CD8-positive, alpha-beta memory T cell (primary cell): ENCODE data around the gene GRB7. TPM values are rescaled to one million over a fixed set of nuclear protein-coding genes. Genes with fewer than 3 reads are reported as not detected.
A peak's percentile ranks its signal among the peaks of the same experiment; 100 is the strongest.

ENCODE experiments used
- CTCF ChIA-PET: fragments of 350-600 bp; sonication (Branson Sonifier 250); formaldehyde crosslinking; loops from one replicate; lab custom pipeline; 2021; ENCODE audit warnings: antibody characterized with exemption; lab: Charles Lee
- POLR2A ChIA-PET: fragments of 350-600 bp; sonication (Branson Sonifier 250); formaldehyde crosslinking; loops from one replicate; lab custom pipeline; 2021; ENCODE audit warnings: antibody characterized with exemption; lab: Charles Lee
- DNase-seq, 5 donors: peaks; one replicate each; pipeline versions ENCODE4 v3.0.0 to v3.0.0-alpha.2; 2020 to 2022; ENCODE audit warnings: mixed read lengths in 1 of 5
- H3K27ac ChIP-seq: one replicate; pipeline ENCODE4 v1.7.0; 2013; ENCODE audit warnings: low read depth, mild to moderate bottlenecking, low read length, moderate library complexity
- H3K27me3 ChIP-seq: 2 replicates; pipeline ENCODE4 v1.7.0; 2013; ENCODE audit warnings: low read length, mild to moderate bottlenecking; ENCODE audit not compliant: insufficient read depth, poor library complexity, severe bottlenecking
- H3K36me3 ChIP-seq: 2 replicates; pipeline ENCODE4 v1.7.0; 2013; ENCODE audit warnings: mild to moderate bottlenecking, low read length, moderate library complexity; ENCODE audit not compliant: insufficient read depth
- H3K4me1 ChIP-seq: 2 replicates; pipeline ENCODE4 v1.7.0; 2013; ENCODE audit warnings: mild to moderate bottlenecking, low read length, moderate library complexity; ENCODE audit not compliant: insufficient read depth
- H3K4me3 ChIP-seq: 2 replicates; pipeline ENCODE4 v1.7.0; 2013; ENCODE audit warnings: mild to moderate bottlenecking, low read length
- H3K9me3 ChIP-seq: 2 replicates; pipeline ENCODE4 v1.7.0; 2013; ENCODE audit warnings: mild to moderate bottlenecking, low read length
- H3K27ac Mint-ChIP-seq, 8 donors: one replicate each; pipeline ENCODE4 v1.8.0; 2020 to 2021; ENCODE audit warnings: mixed read lengths in 8 of 8, mild to moderate bottlenecking in 6 of 8, inconsistent platforms in 3 of 8, moderate library complexity in 3 of 8
- H3K27me3 Mint-ChIP-seq, 2 donors: one replicate each; pipeline ENCODE4 v1.8.0; 2020 to 2021; ENCODE audit warnings: mixed read lengths in 2 of 2, mild to moderate bottlenecking in 1 of 2, moderate library complexity in 1 of 2
- H3K36me3 Mint-ChIP-seq, 3 donors: one replicate each; pipeline ENCODE4 v1.8.0; 2020 to 2021; ENCODE audit warnings: mixed read lengths in 3 of 3, inconsistent platforms in 1 of 3, mild to moderate bottlenecking in 1 of 3
- H3K4me1 Mint-ChIP-seq, 3 donors: one replicate each; pipeline ENCODE4 v1.8.0; 2020 to 2021; ENCODE audit warnings: mixed read lengths in 3 of 3, inconsistent platforms in 1 of 3, mild to moderate bottlenecking in 1 of 3
- H3K4me3 Mint-ChIP-seq, 7 donors: one replicate each; pipeline ENCODE4 v1.8.0; 2020 to 2021; ENCODE audit warnings: mixed read lengths in 7 of 7, mild to moderate bottlenecking in 6 of 7, moderate library complexity in 4 of 7, inconsistent platforms in 2 of 7
- H3K9me3 Mint-ChIP-seq, 5 donors: one replicate each; pipeline ENCODE4 v1.8.0; 2020 to 2022; ENCODE audit warnings: mixed read lengths in 5 of 5, mild to moderate bottlenecking in 3 of 5, moderate library complexity in 2 of 5, inconsistent platforms in 1 of 5
- polyA plus RNA-seq: library from polyadenylated mRNA; unstranded; fragments of 300-500 nt; fragmentation: Illumina TruSeq; gene quantifications from one replicate; pipeline ENCODE4 v1.2.3, GENCODE V29; 2021
- total RNA-seq, 2 experiments: library from RNA; stranded (reverse); gene quantifications; one replicate each; pipeline ENCODE4 v1.2.3, GENCODE V29; 2021

GRB7 gene
- total and polyA plus RNA-seq, 3 experiments from 2014 or later: not detected

- DNase-seq: no peak
- POLR2A ChIA-PET: interaction anchor here (0.6 to 1.8 kb wide), 8 partner anchors 24 to 850 kb away, joined by 3 to 14 read pairs (median 4); partner anchors contain the start of gene CDK12
Observed at GRCh38 chr17:39729280-39729851, 8.4 kb upstream of the GRB7 start.

DNA sequence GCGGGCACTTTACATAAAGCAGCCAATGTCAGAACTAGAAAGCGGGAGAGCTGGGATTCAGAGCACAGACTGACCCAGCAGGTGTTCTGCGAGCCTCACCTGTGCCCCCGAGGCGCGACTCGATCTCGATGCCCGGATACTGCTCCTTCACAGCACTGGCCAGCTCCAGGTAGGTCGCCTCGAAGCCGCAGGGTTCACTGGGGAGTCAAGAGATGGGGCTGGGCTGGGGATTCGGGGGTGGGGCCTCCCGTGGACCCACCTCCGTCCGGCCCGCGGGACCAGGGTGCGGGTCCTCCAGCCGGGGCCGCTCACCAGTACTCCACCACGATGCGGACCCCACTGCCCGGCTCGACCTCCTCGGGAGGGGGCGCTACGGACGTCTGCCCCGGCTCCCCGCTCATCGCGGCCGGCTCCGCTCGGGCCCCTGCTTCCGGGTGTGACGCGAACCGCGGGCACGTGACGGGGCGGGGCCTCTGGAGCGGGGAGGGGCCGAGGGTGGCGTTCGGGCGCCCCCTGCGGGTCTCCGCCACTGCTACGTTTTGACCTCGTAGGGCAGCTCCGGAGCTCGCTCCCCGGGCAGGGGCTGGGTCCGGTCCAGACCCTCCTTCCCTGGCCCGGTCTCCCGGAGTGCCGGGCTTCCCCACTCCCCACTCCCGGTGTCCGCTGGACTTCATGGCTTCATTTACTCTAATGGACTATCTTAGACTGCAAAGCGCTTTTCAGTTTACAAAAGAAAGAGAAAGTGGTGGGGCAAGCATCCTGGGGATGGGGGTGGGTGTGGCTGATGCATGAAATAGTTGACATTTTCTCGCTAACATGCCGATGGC is 7.4 kb upstream of the GRB7 start, which contains the start of gene MIEN1:
MIEN1 (minus strand) TSS at position 438 of the 827 bp plus-strand sequence; CDS start at position 401, 37 bp downstream.
- H3K36me3 ChIP-seq: no peaks in the 10 kb centered on the region
- Mint-ChIP-seq H3K36me3 (peaks cover 0 to 39% (median 5%) of the 10 kb centered on the region in 3 donors), H3K4me3 (peak within 1 kb of the TSS; percentile 89 to 95 (median 91)), H3K27me3 (no peaks in the 10 kb centered on the region), H3K4me1 (peaks cover 14 to 21% (median 15%) of the 10 kb centered on the region in 3 donors), H3K9me3 (no peaks in the 10 kb centered on the region), H3K27ac (peak within 1 kb of the TSS; percentile 89 to 98 (median 94))
- H3K9me3 ChIP-seq: no peaks in the 10 kb centered on the region
- peak; percentile 91 to 95 (median 94) for DNase-seq
- no peaks in the 10 kb centered on the region for H3K27me3 ChIP-seq
- ChIA-PET POLR2A (interaction anchor here (0.5 to 1.8 kb wide), 9 partner anchors 23 to 851 kb away, joined by 3 to 15 read pairs (median 4); partner anchors contain the start of genes CDK12 and PNMT), CTCF (interaction anchor here (0.6 to 8.6 kb wide), 35 partner anchors 8 to 250 kb away, joined by 3 to 72 read pairs (median 4); partner anchors contain the start of genes IKZF3, PGAP3, PNMT and PSMD3)
- peak within 1 kb of the TSS; percentile 90 for H3K27ac ChIP-seq
- peak within 1 kb of the TSS; percentile 91 for H3K4me3 ChIP-seq
- peaks cover 15% of the 10 kb centered on the region for H3K4me1 ChIP-seq

More at GRCh38 chr17:39729280-39729851, 8.4 kb upstream of the GRB7 start:
- Mint-ChIP-seq H3K4me3 (peak overlapping the region; percentile 89 to 95 (median 91)), H3K27me3 (no peaks in the 10 kb centered on the region), H3K27ac (peak overlapping the region; percentile 86 to 98 (median 94)), H3K9me3 (no peaks in the 10 kb centered on the region), H3K4me1 (peaks cover 14 to 21% (median 15%) of the 10 kb centered on the region in 3 donors), H3K36me3 (peaks cover 0 to 41% (median 5%) of the 10 kb centered on the region in 3 donors)
- Histone ChIP-seq H3K4me1 (peaks cover 15% of the 10 kb centered on the region), H3K36me3 (no peaks in the 10 kb centered on the region), H3K4me3 (peak overlapping the region; percentile 91), H3K9me3 (no peaks in the 10 kb centered on the region), H3K27me3 (no peaks in the 10 kb centered on the region), H3K27ac (peak overlapping the region; percentile 90)
- CTCF ChIA-PET: interaction anchor here (0.6 to 8.6 kb wide), 17 partner anchors 14 to 251 kb away, joined by 3 to 72 read pairs (median 5); partner anchors contain the start of genes IKZF3, PGAP3, PNMT and PSMD3

DNA sequence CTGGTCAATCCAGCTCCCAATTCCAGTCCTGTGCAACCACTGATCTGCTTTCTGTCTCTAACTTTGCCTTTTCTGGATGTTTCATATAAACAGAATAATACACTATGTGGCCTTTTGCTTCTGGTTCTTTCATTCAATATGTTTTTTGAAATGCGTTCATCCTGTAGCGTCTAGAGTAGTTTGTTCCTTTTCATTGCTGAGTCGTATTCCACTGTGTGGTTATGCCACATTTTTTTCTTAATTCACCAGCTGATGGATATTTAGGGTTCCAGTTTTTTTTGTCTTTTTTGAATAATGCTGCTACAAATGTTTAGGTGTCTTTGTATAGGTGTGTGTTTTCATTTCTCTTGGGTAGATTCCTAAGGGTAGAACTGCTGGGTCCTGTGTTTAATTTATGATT is 5.2 kb upstream of the GRB7 start:
- H3K9me3 ChIP-seq: no peaks in the 10 kb centered on the region
- H3K4me3 Mint-ChIP-seq: peak overlapping the region; percentile 17 to 80 (median 56)
- H3K4me1 ChIP-seq: peaks cover 15% of the 10 kb centered on the region
- ChIA-PET POLR2A (no interaction called here), CTCF (interaction anchor here (1.1 to 8.6 kb wide), 2 partner anchors 111 to 141 kb away, joined by 3 to 72 read pairs; no protein-coding TSS in a partner anchor)
- no peaks in the 10 kb centered on the region for H3K27me3 ChIP-seq
- H3K9me3 Mint-ChIP-seq: no peaks in the 10 kb centered on the region
- no peak for DNase-seq
- H3K27ac Mint-ChIP-seq: peak overlapping the region in 3 of 8 donors; percentile 46 to 81 (median 47)
- H3K27me3 Mint-ChIP-seq: peaks cover 0 to 2% of the 10 kb centered on the region in 2 donors
- H3K27ac ChIP-seq: no peak overlapping the region
- H3K36me3 Mint-ChIP-seq: peaks cover 0 to 22% (median 5%) of the 10 kb centered on the region in 3 donors
- no peak overlapping the region for H3K4me3 ChIP-seq
- H3K36me3 ChIP-seq: no peaks in the 10 kb centered on the region
- peaks cover 14 to 18% (median 15%) of the 10 kb centered on the region in 3 donors for H3K4me1 Mint-ChIP-seq

- POLR2A ChIA-PET: no interaction called here
- no peaks in the 10 kb centered on the region for H3K27me3 ChIP-seq
- H3K4me3 ChIP-seq: no peak overlapping the region
- no peaks in the 10 kb centered on the region for H3K9me3 ChIP-seq
- H3K9me3 Mint-ChIP-seq: no peaks in the 10 kb centered on the region
- peaks cover 4 to 7% (median 6%) of the 10 kb centered on the region in 3 donors for H3K4me1 Mint-ChIP-seq
- H3K4me3 Mint-ChIP-seq: no peak overlapping the region
- peak overlapping the region in 1 of 8 donors; percentile 6 for H3K27ac Mint-ChIP-seq
- peaks cover 9 to 23% of the 10 kb centered on the region in 2 donors for H3K27me3 Mint-ChIP-seq
- H3K36me3 ChIP-seq: no peaks in the 10 kb centered on the region
- DNase-seq: no peak
- no peaks in the 10 kb centered on the region for H3K36me3 Mint-ChIP-seq
- H3K27ac ChIP-seq: no peak overlapping the region
- no peaks in the 10 kb centered on the region for H3K4me1 ChIP-seq
- CTCF ChIA-PET: interaction anchor here (8.6 kb wide), 1 partner anchor 114 kb away, joined by 72 read pairs; no protein-coding TSS in a partner anchor
Observed at GRCh38 chr17:39735882-39736281, 1.9 kb upstream of the GRB7 start.

- no peaks in the 10 kb centered on the region for H3K27me3 ChIP-seq
- H3K27ac Mint-ChIP-seq: peak overlapping the region in 3 of 8 donors; percentile 6 to 50 (median 48)
- DNase-seq: no peak
- H3K36me3 ChIP-seq: no peaks in the 10 kb centered on the region
- H3K4me1 Mint-ChIP-seq: peaks cover 4 to 7% (median 6%) of the 10 kb centered on the region in 3 donors
- H3K27me3 Mint-ChIP-seq: peaks cover 11 to 25% of the 10 kb centered on the region in 2 donors
- H3K4me3 ChIP-seq: no peak overlapping the region
- H3K27ac ChIP-seq: no peak overlapping the region
- H3K9me3 ChIP-seq: no peaks in the 10 kb centered on the region
- H3K4me1 ChIP-seq: no peaks in the 10 kb centered on the region
- ChIA-PET CTCF (interaction anchor here (0.7 to 8.6 kb wide), 2 partner anchors 114 to 115 kb away, joined by 3 to 72 read pairs; no protein-coding TSS in a partner anchor), POLR2A (no interaction called here)
- peak overlapping the region in 1 of 7 donors; percentile 5 for H3K4me3 Mint-ChIP-seq
- H3K9me3 Mint-ChIP-seq: no peaks in the 10 kb centered on the region
- H3K36me3 Mint-ChIP-seq: no peaks in the 10 kb centered on the region
Observed at GRCh38 chr17:39736319-39737165, 1.2 kb upstream of the GRB7 start.

DNA sequence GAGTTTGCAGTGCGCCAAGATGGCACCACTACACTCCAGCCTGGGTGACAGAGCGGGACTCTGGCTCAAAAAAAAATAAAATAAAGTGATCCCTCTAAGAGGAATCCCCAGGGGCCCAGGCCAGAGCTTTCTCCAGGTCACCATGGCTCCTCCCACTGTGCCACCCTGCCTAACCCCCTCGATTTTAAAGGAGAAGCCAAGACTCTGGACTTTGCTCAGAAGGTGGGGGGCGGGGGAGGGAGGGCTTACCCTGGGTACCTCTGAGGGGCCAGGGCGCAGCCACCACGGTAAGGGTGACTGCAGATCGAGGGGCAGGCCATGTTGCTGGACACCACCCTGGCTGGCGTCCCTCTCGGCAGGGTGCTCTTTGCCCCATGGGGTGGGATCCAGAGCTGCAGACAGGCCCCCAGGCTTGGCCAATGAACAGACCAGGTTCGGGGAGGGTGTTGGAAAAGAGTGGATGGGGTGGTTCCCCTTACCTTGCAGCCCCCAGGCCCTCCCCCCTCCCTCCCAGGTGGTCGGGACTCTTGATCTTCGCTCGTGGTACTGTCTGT is 455 bp upstream of the GRB7 start:
- ChIA-PET CTCF (interaction anchor here (0.7 kb wide), 1 partner anchor 115 kb away, joined by 3 read pairs; no protein-coding TSS in a partner anchor), POLR2A (no interaction called here)
- Mint-ChIP-seq H3K4me1 (peaks cover 4 to 7% (median 6%) of the 10 kb centered on the region in 3 donors), H3K27ac (peak overlapping the region in 1 of 8 donors; percentile 50), H3K9me3 (no peaks in the 10 kb centered on the region), H3K27me3 (peaks cover 15 to 25% of the 10 kb centered on the region in 2 donors), H3K4me3 (no peak overlapping the region), H3K36me3 (no peaks in the 10 kb centered on the region)
- no peak for DNase-seq
- Histone ChIP-seq H3K9me3 (no peaks in the 10 kb centered on the region), H3K4me1 (no peaks in the 10 kb centered on the region), H3K36me3 (no peaks in the 10 kb centered on the region), H3K4me3 (no peak overlapping the region), H3K27me3 (no peaks in the 10 kb centered on the region), H3K27ac (no peak overlapping the region)

DNA sequence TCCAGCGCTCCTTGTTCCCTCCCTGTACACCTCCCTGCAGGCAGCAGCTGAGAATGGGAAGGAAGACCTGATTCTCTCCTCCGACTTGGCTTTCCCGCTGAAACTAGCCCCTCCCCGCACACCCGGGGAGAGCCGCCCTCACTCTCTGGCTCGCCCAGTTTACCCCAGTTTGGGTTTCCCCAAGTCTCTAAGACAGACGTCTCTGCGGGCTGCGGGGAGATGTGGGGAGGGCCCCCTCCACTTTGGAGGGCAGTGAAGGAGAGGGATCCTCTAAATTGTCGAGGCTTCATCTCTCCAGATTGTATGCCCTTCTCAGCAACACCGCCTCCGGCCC is 797 bp downstream of the GRB7 start:
- peak; percentile 31 to 70 (median 38) for DNase-seq
- CTCF ChIA-PET: no interaction called here
- H3K27ac ChIP-seq: no peak overlapping the region
- H3K36me3 Mint-ChIP-seq: no peaks in the 10 kb centered on the region
- H3K27me3 Mint-ChIP-seq: peaks cover 19 to 30% of the 10 kb centered on the region in 2 donors
- H3K4me1 Mint-ChIP-seq: peaks cover 4 to 6% (median 6%) of the 10 kb centered on the region in 3 donors
- H3K9me3 ChIP-seq: no peaks in the 10 kb centered on the region
- no peaks in the 10 kb centered on the region for H3K9me3 Mint-ChIP-seq
- peak overlapping the region; percentile 12 to 52 (median 43) for H3K4me3 Mint-ChIP-seq
- peak overlapping the region in 3 of 8 donors; percentile 52 to 91 (median 88) for H3K27ac Mint-ChIP-seq
- no peaks in the 10 kb centered on the region for H3K27me3 ChIP-seq
- H3K36me3 ChIP-seq: no peaks in the 10 kb centered on the region
- H3K4me3 ChIP-seq: no peak overlapping the region
- POLR2A ChIA-PET: no interaction called here
- no peaks in the 10 kb centered on the region for H3K4me1 ChIP-seq
